ENCODE data around the gene CCDC71.

CCDC71 gene

GRCh38 chr3:49140080-49140479 lies 26.1 kb downstream of the CCDC71 start:
- DNase-seq (ENCODE audit: low read depth in 1 of 2, low spot score in 1 of 2), result no peak
- no peak overlapping the region for H3K4me3 ChIP-seq (replicated peaks; ENCODE audit: insufficient read depth, low read length)
- TF ChIP-seq, protein P1, sequence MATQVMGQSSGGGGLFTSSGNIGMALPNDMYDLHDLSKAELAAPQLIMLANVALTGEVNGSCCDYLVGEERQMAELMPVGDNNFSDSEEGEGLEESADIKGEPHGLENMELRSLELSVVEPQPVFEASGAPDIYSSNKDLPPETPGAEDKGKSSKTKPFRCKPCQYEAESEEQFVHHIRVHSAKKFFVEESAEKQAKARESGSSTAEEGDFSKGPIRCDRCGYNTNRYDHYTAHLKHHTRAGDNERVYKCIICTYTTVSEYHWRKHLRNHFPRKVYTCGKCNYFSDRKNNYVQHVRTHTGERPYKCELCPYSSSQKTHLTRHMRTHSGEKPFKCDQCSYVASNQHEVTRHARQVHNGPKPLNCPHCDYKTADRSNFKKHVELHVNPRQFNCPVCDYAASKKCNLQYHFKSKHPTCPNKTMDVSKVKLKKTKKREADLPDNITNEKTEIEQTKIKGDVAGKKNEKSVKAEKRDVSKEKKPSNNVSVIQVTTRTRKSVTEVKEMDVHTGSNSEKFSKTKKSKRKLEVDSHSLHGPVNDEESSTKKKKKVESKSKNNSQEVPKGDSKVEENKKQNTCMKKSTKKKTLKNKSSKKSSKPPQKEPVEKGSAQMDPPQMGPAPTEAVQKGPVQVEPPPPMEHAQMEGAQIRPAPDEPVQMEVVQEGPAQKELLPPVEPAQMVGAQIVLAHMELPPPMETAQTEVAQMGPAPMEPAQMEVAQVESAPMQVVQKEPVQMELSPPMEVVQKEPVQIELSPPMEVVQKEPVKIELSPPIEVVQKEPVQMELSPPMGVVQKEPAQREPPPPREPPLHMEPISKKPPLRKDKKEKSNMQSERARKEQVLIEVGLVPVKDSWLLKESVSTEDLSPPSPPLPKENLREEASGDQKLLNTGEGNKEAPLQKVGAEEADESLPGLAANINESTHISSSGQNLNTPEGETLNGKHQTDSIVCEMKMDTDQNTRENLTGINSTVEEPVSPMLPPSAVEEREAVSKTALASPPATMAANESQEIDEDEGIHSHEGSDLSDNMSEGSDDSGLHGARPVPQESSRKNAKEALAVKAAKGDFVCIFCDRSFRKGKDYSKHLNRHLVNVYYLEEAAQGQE (IDR thresholded peaks at IDR 0.05; ENCODE audit: insufficient replicate concordance, low read depth), result no peak
- TF ChIP-seq GABPA (IDR thresholded peaks at IDR 0.05; ENCODE audit: low read depth), result no peak
- TF ChIP-seq SPI1 (IDR thresholded peaks at IDR 0.05; ENCODE audit: borderline replicate concordance, low read depth), result no peak
- TF ChIP-seq, protein P2, sequence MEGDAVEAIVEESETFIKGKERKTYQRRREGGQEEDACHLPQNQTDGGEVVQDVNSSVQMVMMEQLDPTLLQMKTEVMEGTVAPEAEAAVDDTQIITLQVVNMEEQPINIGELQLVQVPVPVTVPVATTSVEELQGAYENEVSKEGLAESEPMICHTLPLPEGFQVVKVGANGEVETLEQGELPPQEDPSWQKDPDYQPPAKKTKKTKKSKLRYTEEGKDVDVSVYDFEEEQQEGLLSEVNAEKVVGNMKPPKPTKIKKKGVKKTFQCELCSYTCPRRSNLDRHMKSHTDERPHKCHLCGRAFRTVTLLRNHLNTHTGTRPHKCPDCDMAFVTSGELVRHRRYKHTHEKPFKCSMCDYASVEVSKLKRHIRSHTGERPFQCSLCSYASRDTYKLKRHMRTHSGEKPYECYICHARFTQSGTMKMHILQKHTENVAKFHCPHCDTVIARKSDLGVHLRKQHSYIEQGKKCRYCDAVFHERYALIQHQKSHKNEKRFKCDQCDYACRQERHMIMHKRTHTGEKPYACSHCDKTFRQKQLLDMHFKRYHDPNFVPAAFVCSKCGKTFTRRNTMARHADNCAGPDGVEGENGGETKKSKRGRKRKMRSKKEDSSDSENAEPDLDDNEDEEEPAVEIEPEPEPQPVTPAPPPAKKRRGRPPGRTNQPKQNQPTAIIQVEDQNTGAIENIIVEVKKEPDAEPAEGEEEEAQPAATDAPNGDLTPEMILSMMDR (IDR thresholded peaks at IDR 0.05; ENCODE audit: insufficient read depth, low read length), result no peak
- no peak for TF ChIP-seq POLR2AphosphoS5 (IDR thresholded peaks at IDR 0.05; ENCODE audit: low read depth)
- H3K27ac ChIP-seq (replicated peaks), result no peak overlapping the region
- no peaks in the 10 kb centered on the region for H3K27me3 ChIP-seq (ENCODE audit: insufficient read depth, poor library complexity, severe bottlenecking)

GRCh38 chr3:49135499-49135898 lies 30.6 kb downstream of the CCDC71 start:
- Histone ChIP-seq H3K4me3 (replicated peaks; ENCODE audit: insufficient read depth, low read length) (no peak overlapping the region), H3K27ac (replicated peaks) (no peak overlapping the region), H3K27me3 (ENCODE audit: insufficient read depth, poor library complexity, severe bottlenecking) (no peaks in the 10 kb centered on the region)
- no peak for DNase-seq (ENCODE audit: low read depth in 1 of 2, low spot score in 1 of 2)
- TF ChIP-seq, protein P1 (IDR thresholded peaks at IDR 0.05; ENCODE audit: insufficient replicate concordance, low read depth), result no peak
- TF ChIP-seq GABPA (IDR thresholded peaks at IDR 0.05; ENCODE audit: low read depth), result no peak
- no peak for TF ChIP-seq SPI1 (IDR thresholded peaks at IDR 0.05; ENCODE audit: borderline replicate concordance, low read depth)
- TF ChIP-seq POLR2AphosphoS5 (IDR thresholded peaks at IDR 0.05; ENCODE audit: low read depth), result no peak
- TF ChIP-seq, protein P2 (IDR thresholded peaks at IDR 0.05; ENCODE audit: insufficient read depth, low read length), result no peak

DNA sequence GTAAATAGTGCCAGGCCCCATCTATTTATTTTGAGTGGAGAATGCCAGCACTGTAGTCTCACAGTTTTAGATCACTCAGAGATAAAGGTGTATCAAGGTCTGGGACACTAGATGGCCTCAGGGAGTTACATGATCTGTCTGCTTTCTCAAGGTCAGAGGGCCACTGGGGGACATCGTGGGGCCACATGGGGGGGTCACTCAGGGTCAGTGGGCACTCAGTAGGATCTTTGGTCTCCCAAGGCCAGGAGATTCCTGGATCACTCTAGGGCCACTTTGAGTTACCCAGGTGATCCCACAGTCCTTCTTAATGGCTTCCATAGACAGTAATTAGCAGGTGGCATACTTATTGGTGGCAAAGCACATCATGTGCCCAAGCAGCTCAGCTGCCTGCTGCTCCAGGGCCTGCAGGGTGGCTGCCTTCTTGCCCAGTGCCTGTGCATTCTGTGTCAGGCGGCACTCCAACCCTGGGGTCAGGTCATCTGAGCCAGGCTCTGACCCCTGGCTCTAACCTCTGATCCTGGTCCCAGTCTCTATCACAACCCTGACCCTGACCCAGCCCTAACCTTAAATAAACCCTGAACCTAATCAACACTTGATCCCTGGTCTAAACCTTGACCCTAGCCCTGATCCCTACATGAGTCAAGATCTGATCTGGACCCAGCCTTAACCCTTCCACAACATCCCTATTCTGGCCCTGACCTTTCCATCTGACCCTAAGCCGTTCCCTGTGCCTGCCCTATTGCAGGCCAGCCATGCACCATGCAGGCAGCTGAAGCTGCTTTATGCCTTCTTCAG lies 31.5 kb downstream of the CCDC71 start:
- H3K27ac ChIP-seq (replicated peaks), result no peak overlapping the region
- no peak overlapping the region for H3K4me3 ChIP-seq (replicated peaks; ENCODE audit: insufficient read depth, low read length)
- TF ChIP-seq, protein P2 (IDR thresholded peaks at IDR 0.05; ENCODE audit: insufficient read depth, low read length), result no peak
- TF ChIP-seq POLR2AphosphoS5 (IDR thresholded peaks at IDR 0.05; ENCODE audit: low read depth) (no peak), SPI1 (IDR thresholded peaks at IDR 0.05; ENCODE audit: borderline replicate concordance, low read depth) (no peak), GABPA (IDR thresholded peaks at IDR 0.05; ENCODE audit: low read depth) (no peak)
- TF ChIP-seq, protein P1 (IDR thresholded peaks at IDR 0.05; ENCODE audit: insufficient replicate concordance, low read depth), result no peak
- no peak for DNase-seq (ENCODE audit: low read depth in 1 of 2, low spot score in 1 of 2)
- no peaks in the 10 kb centered on the region for H3K27me3 ChIP-seq (ENCODE audit: insufficient read depth, poor library complexity, severe bottlenecking)

Data from HL-60 (cell line).